GM19238 (cell line): ENCODE measurements around the gene TH.
"Not testable (repeated sequence)": the region's sequence is repeated elsewhere in the genome, so short reads cannot be mapped to it uniquely, and the experiment has no call there.

ENCODE experiments used
- DNase-seq: peaks from one replicate; pipeline ENCODE4 v3.0.0; 2011; ENCODE audit warnings: low spot score; ENCODE audit not compliant: insufficient read length

Gene TH

DNA sequence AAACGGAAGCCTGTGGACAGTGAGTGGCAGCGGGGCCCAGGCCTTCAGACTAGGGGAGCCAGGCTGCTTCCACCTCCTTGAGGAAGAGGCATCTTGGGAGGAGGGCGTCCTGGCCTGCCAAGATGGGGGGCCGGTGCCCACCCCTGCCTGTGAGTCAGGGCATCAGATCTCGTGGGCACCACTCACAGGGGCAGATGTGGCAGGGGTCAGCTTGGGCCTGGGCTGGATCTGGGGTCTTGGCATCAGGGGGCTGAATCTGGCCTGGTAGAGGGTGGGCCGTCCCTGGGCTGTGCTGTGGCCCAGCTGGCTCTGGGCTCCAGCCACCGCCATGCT lies 24.1 kb upstream of the TH start:
- no peak for DNase-seq

DNA sequence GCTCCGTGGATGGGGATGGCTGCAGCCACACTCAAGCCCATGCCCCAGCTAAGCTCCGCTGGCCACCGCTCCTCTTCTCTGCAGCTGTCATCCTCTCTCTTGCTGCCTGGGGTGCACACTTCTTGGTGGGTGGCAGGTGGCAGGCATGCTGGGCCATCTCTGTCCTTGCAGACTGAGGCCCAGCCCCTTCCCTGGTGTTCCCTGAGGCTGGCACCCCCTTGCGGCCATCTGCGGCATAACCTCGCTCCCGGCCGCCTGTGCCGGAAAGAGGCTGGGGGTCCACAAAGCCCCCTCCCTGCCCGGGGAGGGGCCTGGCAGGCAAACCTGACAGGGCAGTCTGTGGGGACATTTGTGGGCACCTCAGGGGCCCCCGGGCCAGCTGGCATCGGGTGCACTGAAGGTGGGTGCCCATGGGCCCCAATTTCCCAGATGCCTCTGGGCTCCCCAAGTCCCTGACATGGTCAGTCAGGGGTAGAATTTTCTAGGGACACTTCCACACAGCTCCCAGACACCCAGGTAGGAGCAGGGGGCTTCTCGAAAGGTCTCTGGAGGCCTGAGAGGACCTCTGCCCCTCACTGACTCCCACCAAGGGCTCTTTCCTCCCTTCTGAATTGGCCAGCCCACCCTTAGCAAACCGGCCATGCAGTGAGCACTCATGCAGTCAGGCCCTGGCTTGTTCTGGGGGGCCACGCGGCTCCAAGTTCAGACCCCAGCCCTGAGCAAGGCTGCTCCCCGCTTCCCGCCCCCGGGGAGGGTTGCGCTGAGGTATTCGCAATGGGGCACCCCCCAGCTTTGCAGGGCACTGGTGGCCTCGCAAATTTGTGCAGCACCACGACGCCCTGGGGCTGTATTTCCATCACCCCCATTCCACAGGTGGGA lies 23.5 kb upstream of the TH start:
- peak; percentile 51 for DNase-seq

DNA sequence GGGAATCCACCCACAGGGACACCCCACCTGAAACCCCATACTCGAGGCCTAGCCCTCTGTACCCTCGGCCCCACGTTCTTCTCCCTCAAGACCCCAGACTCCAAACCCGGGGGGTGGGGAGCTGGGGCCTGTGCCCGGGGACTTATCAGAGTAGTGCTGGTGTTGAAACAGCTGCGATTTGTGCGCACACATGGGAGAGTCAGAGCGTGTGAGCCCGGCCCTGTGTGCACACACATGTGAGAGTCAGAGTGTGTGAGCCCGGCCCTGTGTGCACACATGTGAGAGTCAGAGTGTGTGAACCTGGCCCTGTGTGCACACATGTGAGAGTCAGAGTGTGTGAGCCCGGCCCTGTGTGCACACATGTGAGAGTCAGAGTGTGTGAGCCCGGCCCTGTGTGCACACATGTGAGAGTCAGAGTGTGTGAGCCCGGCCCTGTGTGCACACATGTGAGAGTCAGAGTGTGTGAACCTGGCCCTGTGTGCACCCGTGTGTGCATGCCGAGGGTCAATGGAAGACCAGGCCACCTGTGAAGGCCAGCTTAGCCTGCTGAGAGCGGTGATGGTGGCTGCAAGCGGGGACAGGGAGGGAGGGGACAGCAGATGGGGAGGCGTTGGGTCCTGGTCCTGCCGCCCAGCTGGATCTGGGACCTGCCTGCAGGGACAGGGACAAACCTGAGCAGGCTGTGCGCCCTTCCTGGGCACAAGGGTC lies 22.4 kb upstream of the TH start:
- DNase-seq, result not testable (repeated sequence)

DNA sequence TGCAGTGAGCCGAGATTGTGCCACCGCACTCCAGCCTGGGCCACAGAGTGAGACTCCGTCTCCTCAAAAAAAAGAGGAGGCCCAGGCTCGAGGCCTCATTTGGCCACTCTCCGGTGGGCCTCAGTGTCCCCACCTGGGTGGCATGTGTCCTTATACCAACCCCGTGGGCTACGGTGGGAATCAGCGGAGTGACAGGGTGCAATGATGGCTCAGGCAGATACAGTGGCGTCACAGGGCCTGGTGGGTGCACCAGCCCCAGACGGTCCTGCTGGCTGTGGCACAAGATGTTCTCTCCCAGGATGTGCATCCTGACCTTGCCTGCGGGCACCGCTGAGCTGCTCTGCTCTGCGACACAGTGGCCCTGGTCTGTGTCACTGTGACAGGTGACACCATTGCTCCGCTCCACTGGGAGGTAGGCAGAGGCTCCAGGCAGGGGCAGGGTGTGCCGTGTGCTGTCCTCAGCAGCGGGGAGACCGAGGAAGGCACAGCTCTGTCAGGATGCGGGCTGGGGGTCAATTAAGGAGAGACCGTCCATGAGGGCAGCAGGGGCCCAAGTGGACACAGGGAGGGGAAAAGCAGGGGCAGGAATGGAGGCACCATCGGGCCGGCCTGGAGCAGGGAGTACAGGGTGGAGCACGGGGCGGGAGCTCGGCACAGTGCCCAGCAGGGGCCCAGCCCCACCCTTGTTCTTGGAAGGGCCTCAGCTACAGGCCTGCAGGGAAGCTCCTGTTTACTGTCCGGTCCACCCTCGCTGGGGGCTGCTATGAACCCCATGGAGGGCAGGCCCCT lies 21.7 kb upstream of the TH start:
- no peak for DNase-seq

DNA sequence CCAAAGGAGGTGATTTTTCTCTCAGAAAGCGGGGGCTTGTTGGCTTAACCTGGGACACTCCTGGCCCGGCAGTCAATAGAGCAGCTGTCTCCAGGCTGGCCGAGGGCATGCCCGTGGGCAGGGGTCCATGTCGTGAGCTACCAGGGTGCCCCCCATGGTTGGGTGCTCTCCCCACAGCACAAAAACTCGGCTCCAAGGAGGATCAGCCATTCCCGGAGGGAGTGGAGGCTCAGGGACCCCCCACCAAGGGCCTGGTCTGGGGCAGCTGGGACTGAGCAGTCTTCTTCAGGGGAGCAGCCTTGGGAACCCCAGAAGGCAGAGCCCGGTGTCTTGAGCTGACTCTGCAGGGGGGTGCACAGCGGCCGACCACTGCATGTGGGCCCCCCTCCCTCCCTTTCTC lies 20.8 kb upstream of the TH start:
- DNase-seq, result no peak

DNA sequence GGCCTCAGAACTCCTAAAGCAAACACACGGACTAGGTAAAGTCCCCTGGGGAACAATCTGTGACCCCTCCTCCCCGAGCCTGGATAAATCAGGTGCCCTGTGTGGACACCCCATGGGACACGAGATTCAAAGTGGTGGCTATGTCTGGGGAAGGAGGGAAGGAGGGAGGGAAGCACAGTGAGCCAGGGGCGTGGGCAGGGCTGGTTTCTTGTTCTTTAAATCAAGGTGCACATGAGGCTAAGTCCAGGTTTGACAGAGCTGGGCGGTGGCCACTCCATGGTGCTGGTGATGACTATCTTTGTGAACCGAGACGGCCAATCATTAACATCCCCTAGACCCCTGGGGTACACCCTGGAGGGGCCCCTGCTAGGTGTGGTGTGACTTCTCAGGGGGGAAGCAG lies 20.3 kb upstream of the TH start:
- DNase-seq, result no peak

DNA sequence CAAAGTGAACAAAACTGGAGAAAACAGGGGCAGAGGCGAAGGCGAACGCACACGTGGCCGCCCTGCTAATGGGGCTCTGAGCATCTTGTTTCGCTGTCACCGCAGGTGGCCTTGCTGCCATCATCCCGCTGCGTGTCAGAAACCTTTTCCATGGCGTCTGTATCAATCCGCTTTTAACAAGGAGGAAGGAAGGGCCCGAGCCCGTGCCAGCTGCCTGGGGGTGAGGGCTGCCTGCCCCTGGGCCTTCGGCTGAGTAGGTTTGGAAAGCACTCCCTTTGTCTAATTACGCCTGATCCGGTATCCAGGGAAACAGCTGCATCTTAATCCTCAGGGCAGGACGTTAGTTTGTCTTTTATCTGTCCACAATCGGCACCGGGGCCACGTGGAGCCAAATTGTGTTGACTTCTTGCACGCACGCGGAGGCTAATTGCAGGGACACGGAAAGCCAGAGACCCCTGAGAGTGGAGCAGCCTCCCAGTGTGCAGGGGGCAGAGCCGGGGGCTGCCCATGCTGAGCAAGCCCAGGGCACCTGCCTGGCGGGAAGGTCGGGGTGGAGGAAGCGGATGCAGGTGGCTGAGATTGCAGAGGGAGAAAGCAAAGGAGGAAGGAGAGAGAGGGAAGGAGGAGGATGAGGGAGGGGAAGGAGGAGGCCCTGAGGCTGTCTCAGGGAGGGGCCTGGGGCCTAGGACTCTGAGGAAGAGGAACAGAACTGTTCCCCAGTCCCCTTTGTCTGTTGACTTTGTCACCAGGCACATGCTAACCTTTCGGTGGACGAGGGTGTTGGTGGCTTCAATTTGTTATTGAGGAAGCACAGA lies 19.2 kb upstream of the TH start:
- no peak for DNase-seq

DNA sequence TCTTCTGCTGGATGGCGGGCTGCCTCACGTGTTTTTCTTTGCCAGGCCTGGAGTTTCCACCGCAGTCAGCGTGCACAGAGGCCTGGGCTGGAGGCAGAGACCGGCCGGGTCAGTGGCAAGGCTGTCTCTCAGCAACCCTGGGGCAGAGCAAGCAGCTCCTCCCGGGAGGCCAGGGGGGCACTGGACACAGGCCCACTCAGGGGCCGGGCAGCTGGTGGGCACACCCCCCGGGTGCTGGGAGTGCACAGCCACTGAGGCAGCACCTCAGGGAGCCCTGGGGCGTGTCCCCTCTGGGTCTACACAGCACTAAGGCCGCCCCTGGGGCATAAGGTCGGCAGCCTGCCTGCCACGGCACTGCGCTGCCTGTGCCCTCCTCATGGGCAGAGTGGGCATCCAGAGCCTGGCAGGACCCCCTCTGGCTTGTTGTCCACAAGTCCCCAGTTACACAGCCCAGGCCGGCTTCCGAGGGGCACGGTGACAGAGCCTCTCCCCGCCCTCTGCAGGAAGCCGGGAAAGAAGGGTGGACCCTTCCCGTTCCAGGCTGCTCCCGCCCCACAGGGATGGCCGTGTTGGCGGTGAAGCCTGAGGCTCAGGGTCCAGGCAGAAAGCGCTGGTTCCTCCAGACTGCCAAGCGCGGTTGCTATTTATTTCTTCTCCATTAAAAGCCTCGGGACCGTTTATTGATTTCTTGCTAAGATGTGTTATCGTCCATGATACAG lies 18.5 kb upstream of the TH start:
- no peak for DNase-seq

DNA sequence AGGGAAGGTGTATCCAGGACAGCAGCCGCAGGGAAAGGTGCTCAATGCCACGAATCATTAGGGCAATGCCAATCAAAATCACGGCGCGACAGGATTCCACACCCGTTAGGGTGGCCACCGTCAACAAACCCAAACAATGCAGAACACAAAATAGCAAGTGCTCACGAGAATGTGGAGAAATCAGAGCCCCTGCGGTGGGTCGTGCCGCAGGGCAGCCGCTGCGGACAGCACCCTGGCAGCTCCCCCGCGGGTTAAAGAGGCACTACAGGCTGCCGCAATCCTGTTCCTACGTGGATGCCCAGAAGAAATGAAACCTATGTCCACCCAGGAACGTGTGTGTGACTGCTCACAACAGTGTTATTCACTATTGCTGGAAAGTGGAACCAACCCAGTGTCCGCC lies 17.1 kb upstream of the TH start:
- no peak for DNase-seq

DNA sequence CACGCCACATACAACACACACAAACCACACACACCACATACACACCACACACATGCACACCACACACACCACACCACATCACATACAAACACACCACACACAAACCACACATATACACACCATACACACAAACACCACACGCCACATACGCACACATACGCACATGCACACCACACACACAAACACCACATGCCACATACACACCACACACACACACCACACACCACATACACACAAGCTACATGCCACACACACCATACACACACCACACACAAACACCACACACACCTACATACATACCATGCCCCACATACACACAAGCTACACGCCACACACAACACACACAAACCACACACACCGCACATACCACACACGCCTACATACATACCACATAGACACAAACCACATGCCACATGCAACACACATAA lies 15.7 kb upstream of the TH start:
- DNase-seq, result no peak

DNA sequence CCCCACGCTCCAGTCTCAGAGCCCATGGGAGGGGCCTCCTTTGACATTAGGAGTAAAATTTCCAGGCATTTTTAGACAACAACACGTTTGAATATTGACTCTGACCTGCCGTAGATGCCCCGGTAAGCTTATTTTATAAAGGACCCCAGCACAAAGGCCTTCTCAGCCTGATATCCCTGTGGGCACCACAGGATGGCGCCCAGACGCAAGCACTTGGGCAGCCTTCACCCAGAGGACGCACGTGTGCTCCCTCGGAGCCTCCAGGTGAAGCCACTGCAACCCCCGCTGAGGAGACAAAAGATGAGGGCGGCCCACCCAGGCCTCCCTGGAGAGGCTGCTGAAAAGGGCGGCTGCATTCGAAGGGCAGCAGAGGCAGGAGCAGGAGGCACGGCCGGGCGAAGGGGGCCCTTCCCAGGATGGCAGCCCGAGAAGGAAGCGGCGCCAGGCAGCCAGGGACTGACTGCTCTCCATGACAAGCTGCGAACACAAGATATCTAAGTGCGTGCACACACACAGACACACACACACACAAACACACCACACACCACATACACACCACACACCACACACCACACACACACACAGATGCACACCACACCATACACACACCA lies 15.2 kb upstream of the TH start:
- no peak for DNase-seq

DNA sequence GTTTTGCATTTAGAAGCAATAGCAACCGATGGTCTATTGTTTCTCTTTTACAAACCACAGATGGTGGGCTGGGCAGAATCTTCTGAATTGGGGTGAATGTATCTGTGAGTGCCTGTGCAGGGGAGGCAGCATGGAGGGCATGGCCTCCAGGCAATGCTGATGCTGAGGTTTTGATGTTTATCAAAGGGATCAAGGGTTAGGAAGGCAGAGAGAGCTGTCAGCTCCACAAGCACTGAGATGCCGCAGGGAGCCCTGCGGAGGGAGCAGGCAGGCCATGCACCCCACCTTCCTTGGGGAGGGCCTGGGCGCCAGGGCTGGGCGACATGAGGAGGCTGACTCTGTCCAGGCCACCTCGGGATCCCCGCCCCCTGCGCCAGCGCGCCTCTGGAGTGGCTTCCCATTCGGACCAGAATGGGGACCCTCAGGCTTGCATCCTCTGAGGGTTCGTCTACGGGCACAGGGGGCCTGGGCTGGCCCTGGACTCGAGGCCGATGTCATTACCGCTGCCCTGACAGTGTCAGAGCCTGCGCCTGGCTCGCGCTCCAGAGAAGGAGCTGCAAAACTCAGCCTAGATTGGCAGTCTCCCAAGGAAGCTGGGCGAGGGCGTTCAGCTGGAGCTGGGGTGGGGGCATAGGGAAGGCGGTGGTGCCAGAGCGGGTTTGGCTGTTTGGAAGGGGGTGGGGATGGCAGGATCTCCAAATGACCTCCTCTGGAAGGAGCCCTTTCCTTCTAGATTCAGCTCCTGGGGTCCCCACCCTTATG lies 13.9 kb upstream of the TH start:
- no peak for DNase-seq

DNA sequence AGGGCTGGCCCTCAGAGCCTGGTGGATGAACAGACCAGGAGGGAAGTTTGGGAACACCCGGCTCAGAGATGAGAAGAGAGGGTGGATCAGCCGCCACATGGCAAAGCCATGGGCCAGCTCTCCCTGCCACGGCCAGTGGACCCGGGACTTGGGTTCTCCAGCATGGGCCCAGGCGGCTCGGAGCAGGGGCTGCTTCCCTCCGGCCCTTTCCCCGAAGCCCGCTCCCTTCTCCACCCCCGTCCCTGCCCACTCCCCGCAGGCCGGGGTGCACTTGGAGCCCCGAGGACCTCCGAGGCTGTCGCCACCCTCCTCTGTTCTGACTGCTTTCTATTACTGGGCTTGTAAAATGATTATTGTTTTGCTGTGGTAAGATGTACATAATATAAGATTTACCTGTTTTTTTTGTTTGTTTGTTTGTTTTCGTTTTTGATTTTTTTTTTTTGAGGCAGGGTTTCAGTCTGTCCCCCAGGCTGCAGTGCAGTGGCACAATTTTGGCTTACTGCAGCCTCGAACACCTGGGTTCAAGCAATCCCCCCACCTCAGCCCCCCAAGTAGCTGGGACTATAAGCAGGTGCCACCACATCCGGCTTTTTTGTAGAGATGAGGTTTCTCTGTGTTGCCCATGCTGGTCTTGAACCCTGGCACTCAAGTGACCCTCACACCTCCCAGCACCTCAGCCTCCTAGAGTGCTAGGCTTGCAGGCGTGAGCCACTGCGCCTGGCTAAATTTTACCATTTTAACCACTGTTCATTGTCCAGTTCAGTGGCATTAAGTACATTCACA lies 11.3 kb upstream of the TH start:
- DNase-seq, result no peak

DNA sequence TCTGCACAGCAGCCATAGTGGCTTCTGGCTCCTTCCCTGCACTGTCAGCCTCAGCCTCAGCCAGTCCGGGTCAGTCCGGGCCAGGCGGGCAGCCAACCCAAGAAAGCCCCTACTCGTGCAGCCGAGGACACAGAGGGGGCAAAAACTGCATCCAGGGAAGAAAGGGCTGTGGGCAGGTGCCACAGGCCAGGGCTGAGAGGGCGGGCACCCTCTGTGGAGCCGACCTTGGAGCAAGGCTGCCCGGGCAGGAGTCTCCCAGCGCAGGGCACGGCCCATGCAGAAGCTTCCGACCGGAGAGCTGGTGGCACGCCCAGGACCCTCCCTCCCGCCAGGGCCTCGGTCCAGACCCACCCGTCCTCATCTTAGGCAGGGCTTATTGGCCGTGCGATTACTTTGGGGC lies 10.5 kb upstream of the TH start:
- no peak for DNase-seq

DNA sequence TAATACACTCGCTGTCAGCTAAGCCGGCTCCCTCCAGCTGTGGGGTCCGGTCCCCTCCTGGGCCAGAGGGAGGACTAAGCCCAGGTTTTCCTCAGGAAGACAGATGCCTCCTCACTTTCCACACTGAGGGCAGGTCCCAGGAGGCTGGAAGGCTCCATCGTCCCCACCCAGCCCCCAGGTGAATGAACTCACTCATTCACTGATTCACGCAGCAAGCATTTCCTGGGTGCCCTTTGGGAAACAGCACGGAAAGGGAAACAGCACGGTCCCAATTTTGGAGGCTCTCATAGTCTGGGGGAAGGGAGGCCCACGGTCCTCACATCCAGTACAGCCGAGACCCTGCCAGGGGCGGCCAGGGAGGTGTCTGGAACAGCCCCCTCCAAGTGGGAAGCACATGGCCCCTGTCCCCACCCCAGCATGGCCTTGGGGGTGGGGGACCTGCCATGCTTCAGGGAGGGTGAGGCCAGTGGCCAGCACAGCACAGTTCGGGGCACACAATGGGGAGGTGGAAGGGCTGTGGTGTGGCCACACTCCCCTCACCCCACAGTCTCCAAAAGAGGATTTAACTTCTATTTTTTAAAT lies 9.3 kb upstream of the TH start:
- DNase-seq, result no peak

DNA sequence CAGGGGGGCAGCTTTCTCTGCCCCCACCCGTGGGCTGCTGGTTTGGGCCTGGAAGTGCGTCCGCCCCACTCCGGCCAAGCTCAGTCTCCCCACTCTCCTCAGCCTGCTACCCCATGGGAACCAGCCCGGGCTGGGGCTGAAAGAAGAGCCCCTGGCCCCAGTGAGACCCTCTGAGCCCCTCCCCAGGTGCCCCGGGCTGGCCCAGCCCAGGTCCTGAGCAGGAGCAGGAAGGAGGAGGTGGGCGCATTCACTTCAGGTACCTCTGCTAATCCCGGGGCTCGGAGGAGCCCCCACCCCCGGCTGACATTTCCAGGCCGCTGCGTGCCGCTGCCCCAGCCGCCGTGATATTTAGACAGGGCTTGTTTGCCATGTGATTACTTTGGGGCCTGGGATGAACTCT lies 8.7 kb upstream of the TH start:
- DNase-seq, result no peak

DNA sequence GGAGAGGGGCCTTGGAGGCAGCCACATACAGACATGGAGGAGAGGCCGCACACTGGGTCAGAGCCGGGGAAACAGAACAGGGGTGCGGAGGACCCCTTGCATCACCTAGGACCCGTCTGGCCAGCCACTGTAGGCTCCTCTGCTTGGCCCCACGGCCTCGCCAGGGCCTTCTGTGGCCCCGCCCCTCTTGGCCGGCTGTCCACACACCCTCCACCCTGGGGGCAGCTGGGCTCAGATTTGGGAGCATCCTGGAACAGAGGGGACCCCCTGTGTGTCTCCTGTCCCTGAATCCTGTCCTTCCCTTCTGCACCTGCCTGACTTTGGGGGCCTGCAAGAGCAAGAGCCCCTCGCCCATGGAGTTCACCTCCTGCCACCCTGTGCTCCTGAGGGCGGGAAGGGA lies 7.9 kb upstream of the TH start:
- no peak for DNase-seq

DNA sequence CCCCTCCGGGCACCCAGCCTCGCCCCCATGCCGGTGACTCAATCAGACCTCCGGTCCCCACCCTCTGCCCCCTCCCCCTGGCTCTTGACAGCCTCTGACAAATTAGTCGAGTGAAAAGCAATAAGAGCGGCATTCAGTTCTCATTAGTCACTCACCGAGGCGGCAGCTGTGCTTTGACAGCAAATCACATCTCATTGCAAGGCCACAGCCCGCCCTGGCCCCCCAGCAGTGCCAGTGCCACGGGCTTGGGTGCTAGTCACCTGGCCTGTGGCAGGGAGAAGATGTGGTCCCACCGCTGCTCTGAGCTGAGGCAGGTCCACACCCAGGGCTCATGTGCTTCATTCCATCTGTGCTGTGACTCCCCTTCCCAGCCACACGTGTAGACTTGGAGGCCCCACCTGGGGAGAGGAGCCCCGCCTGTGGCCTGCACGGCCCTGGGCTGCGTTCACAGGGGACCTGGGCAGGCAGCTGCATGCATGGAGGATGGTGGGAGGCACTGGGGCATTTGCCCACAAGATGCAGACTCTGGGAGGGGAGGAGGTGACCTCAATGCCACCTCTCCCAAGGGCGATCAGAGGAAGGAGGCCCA lies 7.4 kb upstream of the TH start:
- DNase-seq, result no peak
